ENCODE results near the gene BOD1L2.

BOD1L2 gene

GRCh38 chr18:57150828-57151227 is 3.9 kb downstream of the BOD1L2 start:
- TF ChIP-seq CTCF (IDR thresholded peaks at IDR 0.05), result no peak

- no peak for TF ChIP-seq CTCF (IDR thresholded peaks at IDR 0.05)
Observed at GRCh38 chr18:57154191-57154830, 7.4 kb downstream of the BOD1L2 start.

DNA sequence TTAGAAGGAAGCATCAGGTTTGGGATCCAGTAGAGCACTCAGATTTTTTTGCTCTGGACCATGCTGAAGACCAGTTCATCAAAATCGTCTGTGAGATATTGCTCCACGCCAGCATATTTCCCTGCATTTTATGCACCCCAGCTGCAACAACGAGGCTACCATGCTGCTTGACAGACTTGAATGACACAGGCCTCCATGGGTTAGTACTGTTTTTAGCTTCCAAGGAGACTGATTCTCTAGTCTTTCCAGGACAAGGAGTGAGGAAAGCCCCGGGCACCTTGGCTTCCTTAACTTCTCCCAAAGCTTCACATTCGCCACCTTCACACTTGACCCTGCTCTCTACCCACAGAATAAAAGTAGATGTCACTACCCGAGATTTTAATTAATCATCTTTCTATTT is 17.5 kb downstream of the BOD1L2 start:
- TF ChIP-seq CTCF (IDR thresholded peaks at IDR 0.05), result no peak

DNA sequence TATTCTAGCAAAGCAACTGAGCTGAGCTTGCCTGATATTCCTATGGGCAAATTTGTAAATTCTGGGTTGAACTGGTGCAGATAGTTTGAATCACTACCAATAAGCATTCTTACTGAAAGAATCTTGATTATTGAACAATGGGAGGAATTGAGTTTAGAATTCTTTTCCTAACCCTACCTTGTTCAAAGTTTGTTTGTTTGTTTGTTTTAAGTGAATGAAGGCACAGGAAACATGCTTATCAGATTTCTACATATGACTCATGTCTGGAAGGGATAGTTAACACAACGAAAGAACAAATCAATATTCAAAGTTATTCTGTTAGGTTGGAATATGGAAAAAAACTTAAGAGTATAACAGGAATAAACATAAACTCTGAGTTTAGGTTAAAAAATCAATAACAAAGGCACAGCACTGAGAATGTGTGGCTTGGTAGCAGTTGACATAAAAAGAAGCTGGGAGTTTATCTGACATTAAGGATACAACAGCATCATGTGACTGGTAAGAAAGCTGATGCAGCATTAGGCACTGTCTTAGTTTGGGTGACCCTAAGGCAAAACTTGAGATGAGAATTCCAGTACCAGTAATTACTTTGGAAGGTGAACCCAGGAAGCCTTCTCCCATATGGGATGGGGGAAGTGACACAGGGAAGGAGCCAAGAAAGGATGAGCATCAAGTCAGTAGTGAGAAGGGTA is 20.9 kb downstream of the BOD1L2 start:
- TF ChIP-seq CTCF (IDR thresholded peaks at IDR 0.05), result no peak

DNA sequence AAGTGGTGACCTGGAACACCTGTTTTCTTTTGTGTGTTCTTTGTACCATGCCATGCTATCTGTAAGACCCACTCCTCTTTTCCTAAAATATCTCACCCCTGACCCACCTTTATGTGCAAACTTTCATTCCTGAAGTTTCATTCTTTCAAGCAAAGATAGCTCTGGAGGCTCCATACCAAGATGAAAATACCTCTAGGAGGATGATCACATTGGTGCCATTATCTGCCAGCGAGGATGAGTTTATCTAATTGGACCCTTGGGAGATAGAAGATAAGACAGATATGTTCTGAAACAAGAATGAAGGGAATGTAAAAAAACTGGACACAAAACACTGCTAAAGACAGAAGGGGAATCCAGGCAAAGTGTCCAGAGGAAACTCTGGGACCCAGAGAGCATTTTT is 24.1 kb downstream of the BOD1L2 start:
- TF ChIP-seq CTCF (IDR thresholded peaks at IDR 0.05), result no peak

GRCh38 chr18:57175532-57175931 is 28.6 kb downstream of the BOD1L2 start:
- no peak for TF ChIP-seq CTCF (IDR thresholded peaks at IDR 0.05)

GRCh38 chr18:57185434-57185833 is 38.5 kb downstream of the BOD1L2 start:
- no peak for TF ChIP-seq CTCF (IDR thresholded peaks at IDR 0.05)

Data from LNCAP (cell line).